ENCODE results near the gene STUM.

- no peak for TF ChIP-seq EZH2phosphoT487 (IDR thresholded peaks at IDR 0.05)
- TF ChIP-seq, protein P1, sequence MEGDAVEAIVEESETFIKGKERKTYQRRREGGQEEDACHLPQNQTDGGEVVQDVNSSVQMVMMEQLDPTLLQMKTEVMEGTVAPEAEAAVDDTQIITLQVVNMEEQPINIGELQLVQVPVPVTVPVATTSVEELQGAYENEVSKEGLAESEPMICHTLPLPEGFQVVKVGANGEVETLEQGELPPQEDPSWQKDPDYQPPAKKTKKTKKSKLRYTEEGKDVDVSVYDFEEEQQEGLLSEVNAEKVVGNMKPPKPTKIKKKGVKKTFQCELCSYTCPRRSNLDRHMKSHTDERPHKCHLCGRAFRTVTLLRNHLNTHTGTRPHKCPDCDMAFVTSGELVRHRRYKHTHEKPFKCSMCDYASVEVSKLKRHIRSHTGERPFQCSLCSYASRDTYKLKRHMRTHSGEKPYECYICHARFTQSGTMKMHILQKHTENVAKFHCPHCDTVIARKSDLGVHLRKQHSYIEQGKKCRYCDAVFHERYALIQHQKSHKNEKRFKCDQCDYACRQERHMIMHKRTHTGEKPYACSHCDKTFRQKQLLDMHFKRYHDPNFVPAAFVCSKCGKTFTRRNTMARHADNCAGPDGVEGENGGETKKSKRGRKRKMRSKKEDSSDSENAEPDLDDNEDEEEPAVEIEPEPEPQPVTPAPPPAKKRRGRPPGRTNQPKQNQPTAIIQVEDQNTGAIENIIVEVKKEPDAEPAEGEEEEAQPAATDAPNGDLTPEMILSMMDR (IDR thresholded peaks at IDR 0.05) = no peak
These were observed 38.3 kb downstream of the STUM start for GRCh38 chr1:226586650-226587422.

All from neural progenitor cell (in vitro differentiated cells).